Measurements from ENCODE around the gene SPATA4. TPM values are rescaled to one million over a fixed set of nuclear protein-coding genes. Genes with fewer than 3 reads are reported as not detected.

SPATA4 gene
- total RNA-seq, 1 donor from 2014 or later, result not detected

- Histone ChIP-seq H3K27ac (peak overlapping the region; percentile 33), H3K4me3 (no peak overlapping the region), H3K4me1 (peaks cover 7% of the 10 kb centered on the region), H3K27me3 (no peaks in the 10 kb centered on the region), H3K36me3 (no peaks in the 10 kb centered on the region), H3K9me3 (no peaks in the 10 kb centered on the region)
- no peak for DNase-seq (ENCODE audit: extremely low spot score in 2 of 2)
- TF ChIP-seq POLR2AphosphoS5 (IDR thresholded peaks at IDR 0.05; ENCODE audit: insufficient read depth in 1 of 2, low read depth in 1 of 2), result peak in 1 of 2 donors; percentile 11
- no peak for TF ChIP-seq POLR2A (IDR thresholded peaks at IDR 0.05)
- intact Hi-C loops (cut with DNase I), result loop anchor here (2.0 kb wide), 1 partner anchor 50 kb away; no protein-coding TSS in a partner anchor
These were observed 8.6 kb downstream of the SPATA4 start for GRCh38 chr4:176186671-176187395.

DNA sequence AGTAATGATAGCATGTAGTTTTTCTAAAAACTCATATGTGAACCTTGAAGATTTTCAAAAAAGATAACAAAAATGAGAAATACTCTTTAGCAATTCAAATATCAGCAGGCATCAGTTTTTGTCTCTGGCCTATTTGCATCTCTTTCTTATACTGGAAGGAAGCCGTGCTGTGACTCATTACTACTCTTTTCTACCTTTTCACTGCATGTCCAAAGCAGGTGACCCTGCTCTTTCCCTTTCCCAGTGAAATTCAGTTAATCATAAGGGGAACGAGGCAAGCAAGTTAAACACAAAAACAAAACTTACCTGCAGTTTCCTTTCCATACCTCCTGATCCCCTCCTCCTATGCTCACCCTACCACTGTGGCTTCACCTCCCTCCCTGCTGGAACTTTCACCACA lies 9.3 kb downstream of the SPATA4 start:
- Histone ChIP-seq H3K27me3 (no peaks in the 10 kb centered on the region), H3K36me3 (no peaks in the 10 kb centered on the region), H3K9me3 (no peaks in the 10 kb centered on the region), H3K4me1 (peaks cover 7% of the 10 kb centered on the region), H3K4me3 (no peak overlapping the region), H3K27ac (no peak overlapping the region)
- TF ChIP-seq POLR2AphosphoS5 (IDR thresholded peaks at IDR 0.05; ENCODE audit: insufficient read depth in 1 of 2, low read depth in 1 of 2), result no peak
- TF ChIP-seq, protein P1, sequence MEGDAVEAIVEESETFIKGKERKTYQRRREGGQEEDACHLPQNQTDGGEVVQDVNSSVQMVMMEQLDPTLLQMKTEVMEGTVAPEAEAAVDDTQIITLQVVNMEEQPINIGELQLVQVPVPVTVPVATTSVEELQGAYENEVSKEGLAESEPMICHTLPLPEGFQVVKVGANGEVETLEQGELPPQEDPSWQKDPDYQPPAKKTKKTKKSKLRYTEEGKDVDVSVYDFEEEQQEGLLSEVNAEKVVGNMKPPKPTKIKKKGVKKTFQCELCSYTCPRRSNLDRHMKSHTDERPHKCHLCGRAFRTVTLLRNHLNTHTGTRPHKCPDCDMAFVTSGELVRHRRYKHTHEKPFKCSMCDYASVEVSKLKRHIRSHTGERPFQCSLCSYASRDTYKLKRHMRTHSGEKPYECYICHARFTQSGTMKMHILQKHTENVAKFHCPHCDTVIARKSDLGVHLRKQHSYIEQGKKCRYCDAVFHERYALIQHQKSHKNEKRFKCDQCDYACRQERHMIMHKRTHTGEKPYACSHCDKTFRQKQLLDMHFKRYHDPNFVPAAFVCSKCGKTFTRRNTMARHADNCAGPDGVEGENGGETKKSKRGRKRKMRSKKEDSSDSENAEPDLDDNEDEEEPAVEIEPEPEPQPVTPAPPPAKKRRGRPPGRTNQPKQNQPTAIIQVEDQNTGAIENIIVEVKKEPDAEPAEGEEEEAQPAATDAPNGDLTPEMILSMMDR (IDR thresholded peaks at IDR 0.05), result no peak
- no peak for TF ChIP-seq POLR2A (IDR thresholded peaks at IDR 0.05)
- intact Hi-C loops (cut with DNase I), result loop anchor here (2.0 kb wide), 1 partner anchor 51 kb away; no protein-coding TSS in a partner anchor
- DNase-seq (ENCODE audit: extremely low spot score in 2 of 2), result no peak

GRCh38 chr4:176185051-176185450 lies 10.3 kb downstream of the SPATA4 start:
- H3K4me1 ChIP-seq, result peaks cover 7% of the 10 kb centered on the region
- H3K27me3 ChIP-seq, result no peaks in the 10 kb centered on the region
- no peak overlapping the region for H3K4me3 ChIP-seq
- no peak for DNase-seq (ENCODE audit: extremely low spot score in 2 of 2)
- no peaks in the 10 kb centered on the region for H3K9me3 ChIP-seq
- H3K27ac ChIP-seq, result no peak overlapping the region
- intact Hi-C loops (cut with DNase I), result no loop called here
- no peaks in the 10 kb centered on the region for H3K36me3 ChIP-seq
- no peak for TF ChIP-seq POLR2A (IDR thresholded peaks at IDR 0.05)
- no peak for TF ChIP-seq POLR2AphosphoS5 (IDR thresholded peaks at IDR 0.05; ENCODE audit: insufficient read depth in 1 of 2, low read depth in 1 of 2)
- TF ChIP-seq, protein P1 (IDR thresholded peaks at IDR 0.05), result no peak

GRCh38 chr4:176163041-176163440 lies 32.3 kb downstream of the SPATA4 start:
- TF ChIP-seq, protein P1 (IDR thresholded peaks at IDR 0.05), result no peak
- TF ChIP-seq POLR2A (IDR thresholded peaks at IDR 0.05), result no peak
- no peak for TF ChIP-seq POLR2AphosphoS5 (IDR thresholded peaks at IDR 0.05; ENCODE audit: insufficient read depth in 1 of 2, low read depth in 1 of 2)
- intact Hi-C loops (cut with DNase I), result no loop called here
- Histone ChIP-seq H3K36me3 (no peaks in the 10 kb centered on the region), H3K27ac (no peak overlapping the region), H3K9me3 (no peaks in the 10 kb centered on the region), H3K4me3 (no peak overlapping the region), H3K4me1 (no peaks in the 10 kb centered on the region), H3K27me3 (no peaks in the 10 kb centered on the region)
- DNase-seq (ENCODE audit: extremely low spot score in 2 of 2), result no peak

GRCh38 chr4:176156656-176157055 lies 38.7 kb downstream of the SPATA4 start:
- Histone ChIP-seq H3K36me3 (no peaks in the 10 kb centered on the region), H3K4me1 (no peaks in the 10 kb centered on the region), H3K27me3 (no peaks in the 10 kb centered on the region), H3K4me3 (no peak overlapping the region), H3K9me3 (no peaks in the 10 kb centered on the region), H3K27ac (no peak overlapping the region)
- TF ChIP-seq POLR2A (IDR thresholded peaks at IDR 0.05), result no peak
- TF ChIP-seq, protein P1 (IDR thresholded peaks at IDR 0.05), result no peak
- TF ChIP-seq POLR2AphosphoS5 (IDR thresholded peaks at IDR 0.05; ENCODE audit: insufficient read depth in 1 of 2, low read depth in 1 of 2), result no peak
- intact Hi-C loops (cut with DNase I), result no loop called here
- no peak for DNase-seq (ENCODE audit: extremely low spot score in 2 of 2)

All from vagina (tissue), 2 donors.